Activated CD4-positive, alpha-beta T cell treated with anti-CD3 and anti-CD28 coated beads for 24 hours (primary cell): ENCODE data around the gene XRCC2.
"Not testable (repeated sequence)": the region's sequence is repeated elsewhere in the genome, so short reads cannot be mapped to it uniquely, and the experiment has no call there.

Experiments used
- DNase-seq, 2 donors: peaks; one replicate each; pipeline ENCODE4 v3.0.0-alpha.2; 2020; ENCODE audit warnings: low read depth in 2 of 2

XRCC2 gene

DNA sequence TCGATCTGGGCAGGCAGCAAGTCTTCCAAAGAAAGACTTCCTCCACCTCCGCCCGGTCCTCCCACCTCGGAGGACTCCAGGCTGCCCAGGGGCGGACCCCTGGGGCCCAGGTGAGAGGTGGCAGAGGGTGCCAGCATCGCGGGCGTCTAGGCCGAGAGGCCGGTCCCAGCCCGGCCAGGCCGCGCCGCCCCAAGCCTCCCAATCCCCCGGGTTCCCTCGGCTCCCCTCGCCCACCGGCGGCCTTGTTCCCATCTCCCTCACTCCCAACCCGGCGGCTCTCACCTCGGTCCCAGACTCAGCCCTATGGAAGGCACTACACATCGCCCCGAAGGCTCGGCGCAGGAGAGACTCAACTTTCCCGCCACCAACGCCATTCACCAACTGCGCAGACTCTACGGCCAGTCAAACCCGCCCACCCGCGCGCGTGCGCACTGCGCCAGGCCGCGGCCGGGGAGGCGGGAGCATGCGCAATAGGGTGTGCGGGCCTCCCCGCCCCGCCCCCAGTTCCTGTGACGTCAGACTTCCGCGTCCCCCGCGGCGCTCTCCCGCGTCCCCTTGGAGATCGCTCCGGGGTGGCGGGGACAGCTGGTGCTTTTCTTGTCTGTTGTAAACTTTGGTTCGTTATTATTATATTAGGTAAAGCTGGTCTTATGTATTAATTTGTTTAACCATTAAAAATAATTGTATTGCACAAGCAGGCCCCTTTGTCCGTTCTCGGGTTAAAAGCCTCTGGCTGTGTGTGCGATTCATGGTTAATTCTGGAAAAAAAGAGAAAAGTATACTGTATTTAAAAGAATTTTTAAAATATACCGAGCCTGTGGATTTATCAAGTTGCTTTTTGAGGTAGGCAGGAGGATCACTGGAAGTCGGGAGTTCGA, at the start of gene XRCC2:
TSS of gene XRCC2 (minus strand) at position 383 of the 878 bp plus-strand sequence. CDS start at position 321, 62 bp downstream.
- DNase-seq: peak; percentile 87 to 95

GRCh38 chr7:152723364-152723763, 47.4 kb upstream of the XRCC2 start:
- DNase-seq: no peak

DNA sequence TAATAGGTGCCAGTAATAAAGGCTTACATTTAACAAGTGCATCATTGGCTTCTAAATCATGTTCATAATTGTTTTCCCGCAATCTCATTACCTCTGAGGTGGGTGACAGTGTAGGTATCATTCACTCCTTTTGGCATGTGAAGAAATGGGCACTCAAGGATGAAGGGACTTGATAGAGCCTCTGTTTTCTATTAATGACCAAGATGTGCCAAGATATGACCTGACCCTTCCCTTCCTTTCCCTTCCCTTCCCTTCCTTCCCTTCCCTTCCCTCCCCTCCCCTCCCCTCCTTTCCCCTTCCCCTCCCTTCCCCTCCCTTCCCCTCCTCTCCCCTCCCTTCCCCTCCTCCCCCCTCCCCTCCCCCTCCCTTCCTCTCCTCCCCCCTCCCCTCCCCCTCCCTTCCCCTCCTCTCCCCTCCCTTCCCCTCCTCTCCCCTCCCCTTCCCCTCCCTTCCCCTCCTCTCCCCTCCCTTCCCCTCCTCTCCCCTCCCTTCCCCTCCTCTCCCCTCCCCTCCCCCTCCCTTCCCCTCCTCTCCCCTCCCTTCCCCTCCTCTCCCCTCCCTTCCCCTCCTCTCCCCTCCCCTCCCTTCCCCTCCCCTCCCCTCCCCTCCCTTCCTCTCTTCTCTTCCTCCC, 36.6 kb upstream of the XRCC2 start:
- DNase-seq: not testable (repeated sequence)

- no peak for DNase-seq
Measured at GRCh38 chr7:152711444-152711944, 35.6 kb upstream of the XRCC2 start.

DNA sequence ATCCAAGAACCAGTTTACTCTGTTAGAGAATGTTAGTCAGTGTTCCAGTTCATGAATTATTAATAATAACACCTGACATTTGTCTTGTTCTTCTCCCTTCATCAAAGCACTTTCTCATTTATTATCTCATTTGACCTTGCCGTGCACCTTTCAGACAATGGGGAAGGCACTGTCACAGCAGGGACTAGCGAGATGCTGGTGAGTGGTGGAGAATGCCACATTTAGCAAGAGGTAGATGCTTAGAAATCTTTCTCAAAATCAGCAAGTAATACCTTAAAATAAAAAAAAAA, 34.2 kb upstream of the XRCC2 start:
- DNase-seq: no peak

GRCh38 chr7:152709287-152710152, 33.6 kb upstream of the XRCC2 start:
- no peak for DNase-seq

DNA sequence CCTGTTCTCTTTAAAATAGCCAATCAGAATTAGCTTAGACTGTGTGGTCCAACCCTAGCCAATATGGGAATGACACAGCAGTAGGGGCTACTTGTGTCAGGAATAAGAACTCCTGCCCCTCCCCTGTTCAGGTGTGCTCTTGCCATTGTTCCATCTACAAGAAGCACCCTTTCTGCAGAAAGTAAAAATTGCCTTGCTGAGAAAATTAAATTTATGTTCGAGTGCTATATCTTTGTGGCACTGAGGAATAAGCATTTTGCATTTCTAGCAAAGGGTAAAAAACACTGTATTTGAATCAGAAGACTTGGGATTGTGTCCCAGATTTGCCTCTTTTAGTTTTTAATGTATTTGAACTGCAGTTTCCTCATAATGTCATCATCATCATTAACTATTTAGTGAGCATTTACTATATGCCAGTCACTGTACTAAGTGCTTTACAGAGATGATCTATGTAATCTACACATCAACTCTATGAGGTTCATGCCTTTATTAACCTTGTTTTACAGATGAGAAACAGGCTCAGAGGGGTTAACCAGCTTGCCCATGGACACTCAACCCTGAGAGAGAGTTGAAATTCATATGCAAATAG, 28.9 kb upstream of the XRCC2 start:
- DNase-seq: no peak

GRCh38 chr7:152699079-152699478, 23.1 kb upstream of the XRCC2 start:
- DNase-seq: no peak

GRCh38 chr7:152697268-152697974, 21.5 kb upstream of the XRCC2 start:
- not testable (repeated sequence) for DNase-seq

GRCh38 chr7:152692196-152692595, 16.3 kb upstream of the XRCC2 start:
- not testable (repeated sequence) for DNase-seq

GRCh38 chr7:152683297-152683696, 7.4 kb upstream of the XRCC2 start:
- no peak for DNase-seq

DNA sequence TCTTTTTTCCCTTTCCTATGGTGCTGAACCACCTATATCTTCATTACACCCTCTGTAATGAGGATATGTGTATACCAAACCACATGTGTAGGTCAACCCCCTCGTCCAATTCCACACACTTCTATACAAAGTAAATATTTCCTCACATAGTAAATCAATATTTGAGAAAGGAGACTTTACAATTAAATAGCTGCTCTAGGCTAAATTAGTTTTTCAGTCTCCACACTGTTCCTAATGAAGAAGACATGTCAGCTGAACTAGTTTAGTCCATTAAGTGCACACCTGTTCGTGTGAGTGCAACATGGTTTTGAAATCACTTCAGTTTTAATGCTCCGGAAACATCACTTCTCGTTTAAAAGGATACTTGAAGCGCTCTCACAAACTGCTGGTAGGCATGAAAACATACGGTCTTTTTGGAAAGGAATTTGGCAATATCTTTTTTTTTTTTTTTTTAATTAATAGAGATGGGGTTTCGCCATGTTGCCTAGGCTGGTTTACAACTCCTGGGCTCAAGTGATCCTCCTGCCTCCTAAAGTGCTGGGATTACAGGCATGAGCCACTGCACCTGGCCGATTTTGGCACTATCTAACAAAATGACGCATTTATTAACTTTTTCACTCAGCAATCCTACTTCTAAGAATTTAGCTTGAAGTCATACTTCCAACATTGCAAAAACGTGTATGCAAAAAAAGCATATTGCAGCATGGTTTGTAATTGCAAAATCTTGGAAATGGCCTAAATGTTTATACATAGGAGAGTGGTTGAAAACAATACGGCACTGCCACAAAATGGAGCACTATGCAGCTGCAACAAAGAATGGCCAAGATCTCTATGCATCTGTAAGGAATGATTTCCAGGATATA, 2.1 kb upstream of the XRCC2 start:
- DNase-seq: no peak

- peak in 1 of 2 donors; percentile 12 for DNase-seq
Measured at GRCh38 chr7:152674860-152675758, 832 bp downstream of the XRCC2 start.

DNA sequence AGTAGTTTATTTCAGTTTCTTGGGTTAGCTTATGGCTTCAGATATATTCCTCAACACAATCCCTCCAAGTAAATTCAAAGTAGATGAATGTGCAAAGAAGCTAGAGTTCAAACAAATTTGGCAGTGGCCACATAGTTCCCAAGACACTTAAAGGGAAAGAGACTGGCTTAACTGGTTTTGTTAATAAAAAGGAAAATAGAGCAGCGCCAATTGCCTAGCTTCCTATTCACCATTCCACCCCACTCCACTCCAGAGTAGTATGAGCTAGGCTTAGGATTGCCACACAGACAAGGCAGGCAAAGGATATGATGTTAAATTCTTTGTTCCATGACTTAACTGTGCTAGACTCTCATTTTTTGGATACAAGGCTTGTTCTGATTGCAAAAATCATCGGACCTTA, 2.0 kb downstream of the XRCC2 start:
- DNase-seq: no peak

- no peak for DNase-seq
Measured at GRCh38 chr7:152672626-152673025, 3.3 kb downstream of the XRCC2 start.

DNA sequence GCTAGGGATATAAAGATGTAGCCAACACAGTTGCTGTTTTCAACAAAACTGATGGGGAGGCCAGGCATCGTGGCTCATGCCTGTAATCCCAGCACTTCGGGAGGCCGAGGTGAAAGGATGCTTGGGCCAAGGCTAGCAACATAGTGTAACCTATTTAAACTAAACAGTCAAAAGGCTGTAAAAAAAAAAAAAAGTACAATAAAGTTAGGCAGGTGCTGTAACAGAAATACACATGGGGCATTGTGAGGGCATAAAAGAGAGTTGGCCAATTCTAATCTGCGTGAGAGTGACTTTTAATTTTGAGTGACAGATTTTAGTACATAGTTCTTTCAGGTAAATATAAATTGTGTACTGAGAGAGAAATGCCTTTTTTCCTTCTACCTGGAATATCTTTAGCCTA, 6.2 kb downstream of the XRCC2 start:
- no peak for DNase-seq

DNA sequence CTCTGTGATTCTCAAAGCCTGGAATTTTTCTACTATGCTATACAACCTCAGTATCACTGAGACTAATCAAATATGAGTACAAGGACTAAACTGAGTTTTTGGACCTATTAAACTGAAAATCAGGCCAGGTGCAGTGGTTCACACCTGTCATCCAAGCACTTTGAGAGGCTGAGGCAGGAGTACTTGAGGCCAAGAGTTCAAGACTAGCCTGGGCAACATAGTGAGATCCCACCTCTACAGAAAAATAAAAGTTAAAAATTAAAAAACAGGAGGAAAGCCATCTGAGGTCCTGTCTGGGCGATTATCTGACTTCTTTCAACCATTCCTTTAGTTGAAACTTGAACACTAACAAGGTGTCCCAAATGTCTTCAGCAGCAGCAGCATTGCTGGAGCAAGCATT, 7.0 kb downstream of the XRCC2 start:
- DNase-seq: no peak

- no peak for DNase-seq
Measured at GRCh38 chr7:152667958-152668357, 8.0 kb downstream of the XRCC2 start.

DNA sequence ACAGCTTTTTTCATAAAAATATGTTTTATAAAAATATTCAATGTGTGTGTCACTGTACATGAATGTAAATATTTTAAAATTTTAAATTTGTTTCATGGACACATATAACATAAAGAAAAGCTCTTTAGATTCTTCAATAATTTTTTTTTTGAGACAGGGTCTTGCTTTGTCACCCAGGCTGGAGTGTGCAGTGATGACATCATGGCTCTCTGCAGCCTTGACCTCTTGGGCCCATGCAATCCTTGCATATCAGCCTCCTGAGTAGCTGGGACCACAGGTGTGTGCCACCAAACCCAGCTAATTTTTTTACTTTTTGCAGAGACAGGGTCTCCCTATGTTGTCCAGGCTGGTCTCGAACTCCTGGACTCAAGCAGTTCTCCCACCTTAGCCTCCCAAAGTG, 9.9 kb downstream of the XRCC2 start:
- DNase-seq: no peak
